Caco-2 (cell line): ENCODE data around the gene ROBO1. TPM values are rescaled to one million over a fixed set of nuclear protein-coding genes. Genes with fewer than 3 reads are reported as not detected.

Source experiments
- BruUV-seq: library from RNA; stranded (reverse); fragments of 400-500 nt; replicated peaks from 2 replicates; lab custom pipeline; 2021; lab: Mats Ljungman, UMichigan
- CTCF ChIA-PET: fragments of 300-600 bp; sonication (Branson Sonifier 250); formaldehyde crosslinking; loops from one replicate; lab custom pipeline; 2022; ENCODE audit warnings: antibody characterized with exemption; lab: Charles Lee
- POLR2A ChIA-PET: fragments of 300-600 bp; sonication (Branson Sonifier 250); formaldehyde crosslinking; loops from one replicate; lab custom pipeline; 2022; ENCODE audit warnings: antibody characterized with exemption; lab: Charles Lee
- DNase-seq, 2 experiments: peaks; one replicate each; pipeline versions ENCODE4 v3.0.0 to v3.0.0-alpha.2; 2020 to 2022
- H3K27me3 ChIP-seq: replicated peaks from 2 replicates; pipeline ENCODE4 v1.6.0; 2011; ENCODE audit warnings: low read length; ENCODE audit not compliant: control insufficient read depth, insufficient read depth
- H3K36me3 ChIP-seq: 2 replicates; pipeline ENCODE4 v1.5.1; 2011; ENCODE audit warnings: low read length; ENCODE audit not compliant: control insufficient read depth, insufficient read depth
- H3K4me1 ChIP-seq: fragments of 250-450 bp; sonication (Bioruptor Pico); 2 replicates; pipeline ENCODE4 v1.5.1; 2020; ENCODE audit warnings: mild to moderate bottlenecking
- H3K4me3 ChIP-seq: 2 replicates; pipeline ENCODE4 v1.5.1; 2011; ENCODE audit warnings: low read depth, mild to moderate bottlenecking, control low read depth, low read length
- H3K9me3 ChIP-seq: fragments of 250-450 bp; sonication (Bioruptor Pico); 2 replicates; pipeline ENCODE4 v1.5.1; 2020; ENCODE audit warnings: mild to moderate bottlenecking, moderate library complexity
- H3K27ac Mint-ChIP-seq: one replicate; pipeline ENCODE4 v1.8.0; 2022; ENCODE audit warnings: mixed read lengths; ENCODE audit not compliant: unreplicated experiment
- H3K27me3 Mint-ChIP-seq: one replicate; pipeline ENCODE4 v1.8.0; 2022; ENCODE audit warnings: mixed read lengths; ENCODE audit not compliant: insufficient read depth, unreplicated experiment
- H3K36me3 Mint-ChIP-seq: one replicate; pipeline ENCODE4 v1.8.0; 2022; ENCODE audit warnings: mild to moderate bottlenecking, mixed read lengths; ENCODE audit not compliant: insufficient read depth, unreplicated experiment
- H3K4me1 Mint-ChIP-seq: one replicate; pipeline ENCODE4 v1.8.0; 2022; ENCODE audit warnings: low read depth, mixed read lengths; ENCODE audit not compliant: unreplicated experiment
- H3K4me3 Mint-ChIP-seq: one replicate; pipeline ENCODE4 v1.8.0; 2022; ENCODE audit warnings: mild to moderate bottlenecking, moderate library complexity, mixed read lengths; ENCODE audit not compliant: unreplicated experiment
- H3K9me3 Mint-ChIP-seq: one replicate; pipeline ENCODE4 v1.8.0; 2022; ENCODE audit warnings: mixed read lengths; ENCODE audit not compliant: unreplicated experiment
- CTCF ChIP-seq, 2 experiments: fragments of 200-600 bp in 1 of 2; IDR thresholded peaks; 1 replicate in 1 of 2; 2 replicates in 1 of 2; pipeline versions ENCODE4 v1.5.1 to v1.8.0; 2011 to 2022; ENCODE audit warnings: antibody characterized with exemption in 1 of 2, control low read depth in 1 of 2, inconsistent platforms in 1 of 2, low read depth in 1 of 2, low read length in 1 of 2, mild to moderate bottlenecking in 1 of 2, moderate library complexity in 1 of 2; ENCODE audit not compliant: insufficient read depth in 1 of 2, severe bottlenecking in 1 of 2, unreplicated experiment in 1 of 2
- intact Hi-C: fragments of 100-400 bp; cut with micrococcal nuclease; formaldehyde crosslinking; loops from one replicate; pipeline ENCODE4 v1.10.0; 2022; ENCODE audit not compliant: unreplicated experiment
- total RNA-seq: library from RNA; stranded (reverse); gene quantifications from 2 replicates; pipeline ENCODE4 v1.2.3, GENCODE V29; 2022

Gene ROBO1
- total RNA-seq, 1 experiment from 2014 or later, result 1.8 TPM

GRCh38 chr3:79396595-79396994 is 371.2 kb downstream of the ROBO1 start:
- Histone ChIP-seq H3K36me3 (no peaks in the 10 kb centered on the region), H3K27me3 (no peaks in the 10 kb centered on the region), H3K9me3 (no peaks in the 10 kb centered on the region), H3K4me1 (no peaks in the 10 kb centered on the region), H3K4me3 (no peak overlapping the region)
- intact Hi-C loops, result no loop called here
- ChIA-PET POLR2A (no interaction called here), CTCF (no interaction called here)
- Mint-ChIP-seq H3K4me1 (no peaks in the 10 kb centered on the region), H3K27me3 (peaks cover 3% of the 10 kb centered on the region), H3K27ac (no peak overlapping the region), H3K36me3 (no peaks in the 10 kb centered on the region), H3K4me3 (no peak overlapping the region), H3K9me3 (no peaks in the 10 kb centered on the region)
- no TSS peak for BruUV-seq
- no peak for DNase-seq
- no peak for TF ChIP-seq CTCF (IDR thresholded peaks at IDR 0.05; ENCODE audit: insufficient read depth in 1 of 2, low read depth in 1 of 2, low read length in 1 of 2, severe bottlenecking in 1 of 2, unreplicated experiment in 1 of 2)

- peaks cover 3% of the 10 kb centered on the region for H3K27me3 Mint-ChIP-seq
- Histone ChIP-seq H3K36me3 (no peaks in the 10 kb centered on the region), H3K4me1 (no peaks in the 10 kb centered on the region), H3K9me3 (no peaks in the 10 kb centered on the region), H3K27me3 (no peaks in the 10 kb centered on the region), H3K4me3 (no peak overlapping the region)
- no peak overlapping the region for H3K4me3 Mint-ChIP-seq
- BruUV-seq, result no TSS peak
- intact Hi-C loops, result no loop called here
- H3K27ac Mint-ChIP-seq, result no peak overlapping the region
- no peaks in the 10 kb centered on the region for H3K9me3 Mint-ChIP-seq
- DNase-seq, result no peak
- no peaks in the 10 kb centered on the region for H3K36me3 Mint-ChIP-seq
- ChIA-PET POLR2A (no interaction called here), CTCF (no interaction called here)
- no peak for TF ChIP-seq CTCF (IDR thresholded peaks at IDR 0.05; ENCODE audit: insufficient read depth in 1 of 2, low read depth in 1 of 2, low read length in 1 of 2, severe bottlenecking in 1 of 2, unreplicated experiment in 1 of 2)
- H3K4me1 Mint-ChIP-seq, result no peaks in the 10 kb centered on the region
These were observed 375.3 kb downstream of the ROBO1 start for GRCh38 chr3:79392479-79392878.

GRCh38 chr3:79390352-79390751 is 377.4 kb downstream of the ROBO1 start:
- H3K9me3 Mint-ChIP-seq, result no peaks in the 10 kb centered on the region
- ChIA-PET CTCF (no interaction called here), POLR2A (no interaction called here)
- no peaks in the 10 kb centered on the region for H3K4me1 Mint-ChIP-seq
- H3K4me3 Mint-ChIP-seq, result no peak overlapping the region
- Histone ChIP-seq H3K4me1 (no peaks in the 10 kb centered on the region), H3K9me3 (no peaks in the 10 kb centered on the region), H3K4me3 (no peak overlapping the region), H3K27me3 (no peaks in the 10 kb centered on the region), H3K36me3 (no peaks in the 10 kb centered on the region)
- no peaks in the 10 kb centered on the region for H3K36me3 Mint-ChIP-seq
- TF ChIP-seq CTCF (IDR thresholded peaks at IDR 0.05; ENCODE audit: insufficient read depth in 1 of 2, low read depth in 1 of 2, low read length in 1 of 2, severe bottlenecking in 1 of 2, unreplicated experiment in 1 of 2), result no peak
- no peak for DNase-seq
- BruUV-seq, result no TSS peak
- H3K27ac Mint-ChIP-seq, result no peak overlapping the region
- intact Hi-C loops, result no loop called here
- peaks cover 3% of the 10 kb centered on the region for H3K27me3 Mint-ChIP-seq
